Measurements from ENCODE around the gene TSHZ2.

GRCh38 chr20:53126185-53126584 lies 154.0 kb downstream of the TSHZ2 start:
- TF ChIP-seq REST (IDR thresholded peaks at IDR 0.05; ENCODE audit: insufficient read depth in 1 of 2, low read depth in 2 of 2, low read length in 2 of 2) (no peak), POLR2AphosphoS5 (IDR thresholded peaks at IDR 0.05; ENCODE audit: low read depth, low read length) (no peak)

Measured in PFSK-1 (cell line).